Smooth muscle cell (in vitro differentiated cells): Measurements from ENCODE around the gene NPLOC4. TPM values are rescaled to one million over a fixed set of nuclear protein-coding genes. Genes with fewer than 3 reads are reported as not detected.

Experiments
- DNase-seq: peaks from one replicate; lab custom pipeline; 2025; ENCODE audit not compliant: unreplicated experiment; lab: John Stamatoyannopoulos, UW
- H2AFZ ChIP-seq: fragments of 200-600 bp; sonication (generic); 2 replicates; pipeline ENCODE4 v1.6.0; 2016; ENCODE audit warnings: antibody characterized with exemption, low read depth, mild to moderate bottlenecking
- H3F3A ChIP-seq: fragments of 200-600 bp; sonication (generic); 2 replicates; pipeline ENCODE4 v1.6.0; 2017; ENCODE audit warnings: antibody characterized with exemption, low read depth
- H3K27ac ChIP-seq: fragments of 200-600 bp; sonication (generic); 2 replicates; pipeline ENCODE4 v1.5.1; 2016; ENCODE audit warnings: low read depth, mild to moderate bottlenecking
- H3K27me3 ChIP-seq: fragments of 200-600 bp; sonication (generic); 2 replicates; pipeline ENCODE4 v1.6.1; 2016; ENCODE audit warnings: low read depth, mild to moderate bottlenecking
- H3K36me3 ChIP-seq: fragments of 200-600 bp; sonication (generic); 2 replicates; pipeline ENCODE4 v1.5.1; 2016; ENCODE audit warnings: low read depth
- H3K4me1 ChIP-seq: fragments of 200-600 bp; sonication (generic); 2 replicates; pipeline ENCODE4 v1.5.1; 2016; ENCODE audit warnings: low read depth
- H3K4me2 ChIP-seq: fragments of 200-600 bp; sonication (generic); 2 replicates; pipeline ENCODE4 v1.6.0; 2016; ENCODE audit warnings: mild to moderate bottlenecking
- H3K4me3 ChIP-seq: fragments of 200-600 bp; sonication (generic); 2 replicates; pipeline ENCODE4 v1.5.1; 2016; ENCODE audit warnings: mild to moderate bottlenecking
- H3K79me2 ChIP-seq: fragments of 200-600 bp; sonication (generic); 2 replicates; pipeline ENCODE4 v1.6.0; 2016; ENCODE audit warnings: low read depth, mild to moderate bottlenecking
- H3K9ac ChIP-seq: fragments of 200-600 bp; sonication (generic); 2 replicates; pipeline ENCODE4 v1.6.0; 2016; ENCODE audit warnings: low read depth
- H3K9me3 ChIP-seq: fragments of 200-600 bp; sonication (generic); replicated peaks from 2 replicates; pipeline ENCODE4 v1.5.1; 2016; ENCODE audit warnings: low read depth
- H4K20me1 ChIP-seq: fragments of 200-600 bp; sonication (generic); 2 replicates; pipeline ENCODE4 v1.6.0; 2016; ENCODE audit warnings: low read depth
- WGBS: methylation state at CpG from one replicate; pipeline ENCODE4 v1.1.7; 2016; ENCODE audit warnings: low lambda C conversion rate; 5-methylcytosine and 5-hydroxymethylcytosine counted together
- polyA plus RNA-seq: library from polyadenylated mRNA; unstranded; fragments of >200 nt; fragmentation: Nextera tagmentation; extraction: Ambion mirVana; gene quantifications from 2 replicates; pipeline ENCODE4 v1.2.1, GENCODE V29; 2016
- total RNA-seq: library from RNA; depleted of rRNA; stranded (reverse); fragments of >200 nt; gene quantifications from 2 replicates; pipeline ENCODE4 v1.2.3, GENCODE V29; 2014
- TF ChIP-seq, protein P1 (sequence below): fragments of 200-600 bp; sonication (generic); IDR thresholded peaks from 2 replicates; pipeline ENCODE4 v1.5.1; 2017; ENCODE audit warnings: borderline replicate concordance, mild to moderate bottlenecking, antibody characterized with exemption; ENCODE audit not compliant: insufficient read depth, poor library complexity, severe bottlenecking

The NPLOC4 gene
- total and polyA plus RNA-seq, 2 experiments from 2014 or later = 58.1 to 60.9 TPM

GRCh38 chr17:81529437-81529803 lies 107.5 kb downstream of the NPLOC4 start:
- WGBS = 90% methylated on average over 6 of the region's 6 CpGs
- H2AFZ ChIP-seq = no peak overlapping the region
- no peak overlapping the region for H3K4me3 ChIP-seq
- no peaks in the 10 kb centered on the region for H3K79me2 ChIP-seq
- no peaks in the 10 kb centered on the region for H4K20me1 ChIP-seq
- H3F3A ChIP-seq = no peaks in the 10 kb centered on the region
- H3K27ac ChIP-seq = no peak overlapping the region
- H3K36me3 ChIP-seq = no peaks in the 10 kb centered on the region
- no peaks in the 10 kb centered on the region for H3K4me1 ChIP-seq
- H3K27me3 ChIP-seq = no peaks in the 10 kb centered on the region
- no peaks in the 10 kb centered on the region for H3K9me3 ChIP-seq
- DNase-seq = no peak
- H3K9ac ChIP-seq = no peak overlapping the region
- no peak overlapping the region for H3K4me2 ChIP-seq
- TF ChIP-seq, protein P1, sequence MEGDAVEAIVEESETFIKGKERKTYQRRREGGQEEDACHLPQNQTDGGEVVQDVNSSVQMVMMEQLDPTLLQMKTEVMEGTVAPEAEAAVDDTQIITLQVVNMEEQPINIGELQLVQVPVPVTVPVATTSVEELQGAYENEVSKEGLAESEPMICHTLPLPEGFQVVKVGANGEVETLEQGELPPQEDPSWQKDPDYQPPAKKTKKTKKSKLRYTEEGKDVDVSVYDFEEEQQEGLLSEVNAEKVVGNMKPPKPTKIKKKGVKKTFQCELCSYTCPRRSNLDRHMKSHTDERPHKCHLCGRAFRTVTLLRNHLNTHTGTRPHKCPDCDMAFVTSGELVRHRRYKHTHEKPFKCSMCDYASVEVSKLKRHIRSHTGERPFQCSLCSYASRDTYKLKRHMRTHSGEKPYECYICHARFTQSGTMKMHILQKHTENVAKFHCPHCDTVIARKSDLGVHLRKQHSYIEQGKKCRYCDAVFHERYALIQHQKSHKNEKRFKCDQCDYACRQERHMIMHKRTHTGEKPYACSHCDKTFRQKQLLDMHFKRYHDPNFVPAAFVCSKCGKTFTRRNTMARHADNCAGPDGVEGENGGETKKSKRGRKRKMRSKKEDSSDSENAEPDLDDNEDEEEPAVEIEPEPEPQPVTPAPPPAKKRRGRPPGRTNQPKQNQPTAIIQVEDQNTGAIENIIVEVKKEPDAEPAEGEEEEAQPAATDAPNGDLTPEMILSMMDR = no peak

DNA sequence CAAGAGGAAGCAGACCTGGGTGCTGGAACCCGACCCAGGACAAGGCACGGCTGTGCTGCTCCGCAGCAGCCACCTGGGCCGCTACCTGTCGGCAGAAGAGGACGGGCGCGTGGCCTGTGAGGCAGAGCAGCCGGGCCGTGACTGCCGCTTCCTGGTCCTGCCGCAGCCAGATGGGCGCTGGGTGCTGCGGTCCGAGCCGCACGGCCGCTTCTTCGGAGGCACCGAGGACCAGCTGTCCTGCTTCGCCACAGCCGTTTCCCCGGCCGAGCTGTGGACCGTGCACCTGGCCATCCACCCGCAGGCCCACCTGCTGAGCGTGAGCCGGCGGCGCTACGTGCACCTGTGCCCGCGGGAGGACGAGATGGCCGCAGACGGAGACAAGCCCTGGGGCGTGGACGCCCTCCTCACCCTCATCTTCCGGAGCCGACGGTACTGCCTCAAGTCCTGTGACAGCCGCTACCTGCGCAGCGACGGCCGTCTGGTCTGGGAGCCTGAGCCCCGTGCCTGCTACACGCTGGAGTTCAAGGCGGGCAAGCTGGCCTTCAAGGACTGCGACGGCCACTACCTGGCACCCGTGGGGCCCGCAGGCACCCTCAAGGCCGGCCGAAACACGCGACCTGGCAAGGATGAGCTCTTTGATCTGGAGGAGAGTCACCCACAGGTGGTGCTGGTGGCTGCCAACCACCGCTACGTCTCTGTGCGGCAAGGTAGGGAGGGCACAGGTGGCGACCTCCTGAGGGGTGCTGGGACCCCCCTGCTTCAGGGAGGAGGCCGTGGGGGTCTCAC lies 108.1 kb downstream of the NPLOC4 start:
- no peaks in the 10 kb centered on the region for H3K9me3 ChIP-seq
- H2AFZ ChIP-seq = no peak overlapping the region
- TF ChIP-seq, protein P1 = no peak
- H3K27me3 ChIP-seq = no peaks in the 10 kb centered on the region
- H3K4me2 ChIP-seq = no peak overlapping the region
- H3K4me1 ChIP-seq = no peaks in the 10 kb centered on the region
- no peak overlapping the region for H3K9ac ChIP-seq
- DNase-seq = no peak
- H3K79me2 ChIP-seq = no peaks in the 10 kb centered on the region
- H3K36me3 ChIP-seq = no peaks in the 10 kb centered on the region
- H3K4me3 ChIP-seq = no peak overlapping the region
- H4K20me1 ChIP-seq = peaks cover under 1% of the 10 kb centered on the region
- no peaks in the 10 kb centered on the region for H3F3A ChIP-seq
- no peak overlapping the region for H3K27ac ChIP-seq
- WGBS = 93% methylated on average over 61 of the region's 62 CpGs

DNA sequence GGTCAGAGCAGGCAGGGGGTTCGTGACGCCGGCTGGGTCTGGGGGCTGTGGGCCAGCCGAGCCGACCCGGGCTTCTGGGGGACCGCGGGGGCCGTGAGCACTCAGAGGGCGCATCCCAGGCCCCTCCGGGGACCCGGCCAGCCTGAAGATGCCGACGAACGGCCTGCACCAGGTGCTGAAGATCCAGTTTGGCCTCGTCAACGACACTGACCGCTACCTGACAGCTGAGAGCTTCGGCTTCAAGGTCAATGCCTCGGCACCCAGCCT lies 108.6 kb downstream of the NPLOC4 start:
- Histone ChIP-seq H3K9me3 (no peaks in the 10 kb centered on the region), H3F3A (no peaks in the 10 kb centered on the region), H3K27me3 (no peaks in the 10 kb centered on the region), H3K4me3 (no peak overlapping the region), H3K9ac (no peak overlapping the region), H3K27ac (no peak overlapping the region), H4K20me1 (peaks cover 6% of the 10 kb centered on the region), H3K4me2 (no peak overlapping the region), H3K4me1 (no peaks in the 10 kb centered on the region), H3K79me2 (no peaks in the 10 kb centered on the region), H3K36me3 (no peaks in the 10 kb centered on the region), H2AFZ (no peak overlapping the region)
- TF ChIP-seq, protein P1 = no peak
- 92% methylated on average over 12 of the region's 20 CpGs for WGBS
- DNase-seq = no peak
